HepG2 (cell line): Measurements from ENCODE around the gene KLHL36. TPM values are rescaled to one million over a fixed set of nuclear protein-coding genes. Genes with fewer than 3 reads are reported as not detected.

Source experiments
- CBFB ChIP-seq: sonication (generic); formaldehyde crosslinking; IDR thresholded peaks from 2 replicates; pipeline ENCODE4 v1.4.0; 2020; ENCODE audit warnings: missing genetic modification reagents
- GATA4 ChIP-seq: sonication (generic); IDR thresholded peaks from 2 replicates; pipeline ENCODE4 v1.6.1; 2016; ENCODE audit warnings: antibody characterized with exemption, low read depth, borderline replicate concordance
- KIAA2018 ChIP-seq: sonication (generic); formaldehyde crosslinking; IDR thresholded peaks from 2 replicates; pipeline ENCODE4 v1.5.0; 2020; ENCODE audit warnings: mild to moderate bottlenecking, missing genetic modification reagents, borderline replicate concordance
- NFYB ChIP-seq: sonication (generic); formaldehyde crosslinking; IDR thresholded peaks from 2 replicates; pipeline ENCODE4 v1.4.0; 2020; ENCODE audit warnings: missing genetic modification reagents
- PAF1 ChIP-seq: IDR thresholded peaks from 2 replicates; pipeline ENCODE4 v1.6.1; 2016; ENCODE audit warnings: missing genetic modification reagents, missing compliant biosample characterization
- PCBP2 ChIP-seq: fragments of 200-400 bp; formaldehyde crosslinking; optimal IDR thresholded peaks from 2 replicates; pipeline ENCODE3; 2018; ENCODE audit warnings: low read length, low read depth; ENCODE audit not compliant: poor library complexity, severe bottlenecking
- RELA ChIP-seq: sonication (generic); formaldehyde crosslinking; IDR thresholded peaks from 2 replicates; pipeline ENCODE4 v1.4.0; 2020; ENCODE audit warnings: missing genetic modification reagents
- SNAPC4 ChIP-seq: sonication (generic); formaldehyde crosslinking; IDR thresholded peaks from 2 replicates; pipeline ENCODE4 v1.4.0; 2020; ENCODE audit warnings: mild to moderate bottlenecking, missing genetic modification reagents
- TOPORS ChIP-seq: sonication (generic); formaldehyde crosslinking; IDR thresholded peaks from 2 replicates; pipeline ENCODE4 v1.8.0; 2023; ENCODE audit warnings: mild to moderate bottlenecking, missing genetic modification reagents
- ZBTB3 ChIP-seq: sonication (generic); formaldehyde crosslinking; IDR thresholded peaks from 2 replicates; pipeline ENCODE4 v1.4.0; 2020; ENCODE audit warnings: low read depth, mild to moderate bottlenecking, moderate library complexity, missing genetic modification reagents, borderline replicate concordance
- ZNF253 ChIP-seq: sonication (generic); formaldehyde crosslinking; IDR thresholded peaks from 2 replicates; pipeline ENCODE4 v1.8.0; 2022; ENCODE audit warnings: mild to moderate bottlenecking, missing genetic modification reagents, borderline replicate concordance
- ZNF382 ChIP-seq: sonication (generic); formaldehyde crosslinking; IDR thresholded peaks from 2 replicates; pipeline ENCODE4 v1.5.0; 2020; ENCODE audit warnings: missing genetic modification reagents, mild to moderate bottlenecking, borderline replicate concordance
- ZNF567 ChIP-seq: sonication (generic); formaldehyde crosslinking; IDR thresholded peaks from 2 replicates; pipeline ENCODE4 v1.8.1; 2023; ENCODE audit warnings: mild to moderate bottlenecking, missing genetic modification reagents, borderline replicate concordance
- polyA plus RNA-seq, 8 experiments: library from polyadenylated mRNA; depleted of rRNA in 3 of 8; stranded (reverse) in 7 of 8; unstranded in 1 of 8; fragments of >200 nt; fragmentation: Illumina TruSeq in 4 of 8; extraction: Trizol in 4 of 8; gene quantifications; 2 replicates each; pipeline versions ENCODE4 v1.2.1 to v1.2.3, GENCODE V29; 2011 to 2016; ENCODE audit warnings: low read depth in 4 of 8, missing spikeins in 1 of 8, mixed read lengths in 1 of 8; ENCODE audit not compliant: insufficient read depth in 1 of 8
- total RNA-seq, 5 experiments: library from RNA; depleted of rRNA; stranded (reverse); fragments of >200 nt; fragmentation: Illumina TruSeq; extraction: Trizol; gene quantifications; 2 replicates each; pipeline ENCODE4 v1.2.3, GENCODE V29; 2016; ENCODE audit warnings: low read depth in 1 of 5

The KLHL36 gene
- total and polyA plus RNA-seq, 2 of the 13 experiments (the other 11 are each of a cell fraction or from before 2014, with no cell fraction given), result 24.3 to 26.0 TPM

- TF ChIP-seq SNAPC4 (CRISPR knock-in tag), result no peak; the same call in 1 of the 2 replicates
- no peak for TF ChIP-seq KIAA2018 (CRISPR knock-in tag)
- peak; percentile 44; the same call in 1 of the 2 replicates for TF ChIP-seq GATA4
- TF ChIP-seq PAF1 (CRISPR knock-in tag), result no peak
- TF ChIP-seq CBFB (CRISPR knock-in tag), result peak; percentile 86
- TF ChIP-seq NFYB, result no peak
- no peak for TF ChIP-seq ZNF382 (CRISPR knock-in tag)
- TF ChIP-seq ZNF567 (CRISPR knock-in tag), result no peak
- TF ChIP-seq TOPORS (CRISPR knock-in tag), result no peak; the same call in 1 of the 2 replicates
- TF ChIP-seq RELA, result no peak
- TF ChIP-seq ZBTB3, result no peak
- no peak for TF ChIP-seq PCBP2
- TF ChIP-seq ZNF253 (CRISPR knock-in tag), result no peak
These were observed 51.6 kb downstream of the KLHL36 start, which contains the start of gene USP10 (continued) for GRCh38 chr16:84699712-84700445.
